Stomach (tissue), 9 donors: Measurements from ENCODE around the gene METTL16. TPM values are rescaled to one million over a fixed set of nuclear protein-coding genes. Genes with fewer than 3 reads are reported as not detected.
A peak's percentile ranks its signal among the peaks of the same experiment; 100 is the strongest.

Source experiments
- DNase-seq, 2 donors: peaks; one replicate each; pipeline versions ENCODE4 v3.0.0 to v3.0.0-alpha.2; 2013 to 2019
- H3K27ac ChIP-seq, 5 donors: fragments of 200-600 bp in 4 of 5; sonication (generic) in 4 of 5; one replicate each; pipeline ENCODE4 v1.5.1; 2013 to 2019; ENCODE audit warnings: mild to moderate bottlenecking in 1 of 5, moderate library complexity in 1 of 5
- H3K27me3 ChIP-seq, 3 donors: fragments of 200-600 bp; sonication (generic); one replicate each; pipeline ENCODE4 v1.5.1; 2017 to 2019; ENCODE audit warnings: mixed run types in 1 of 3
- H3K36me3 ChIP-seq, 4 donors: fragments of 200-600 bp; sonication (generic); 1 replicate in 3 of 4; 2 replicates in 1 of 4; pipeline ENCODE4 v1.5.1; 2016 to 2019
- H3K4me1 ChIP-seq, 4 donors: fragments of 200-600 bp; sonication (generic); one replicate each; pipeline ENCODE4 v1.5.1; 2016 to 2019
- H3K4me3 ChIP-seq, 4 donors: fragments of 200-600 bp; sonication (generic) in 3 of 4; one replicate each; pipeline ENCODE4 v1.5.1; 2016 to 2019; ENCODE audit warnings: mild to moderate bottlenecking in 1 of 4
- H3K9me3 ChIP-seq, 4 donors: fragments of 200-600 bp; sonication (generic); one replicate each; pipeline ENCODE4 v1.5.1; 2016 to 2019
- CTCF ChIP-seq, 7 experiments: fragments of 450-650 bp in 4 of 7; fragments of 200-600 bp in 3 of 7; sonication (generic) in 3 of 7; IDR thresholded peaks; one replicate each; pipeline ENCODE4 v1.5.1; 2016 to 2019; ENCODE audit warnings: antibody characterized with exemption in 7 of 7, control low read depth in 2 of 7, mild to moderate bottlenecking in 1 of 7
- EP300 ChIP-seq: sonication (generic); formaldehyde crosslinking; IDR thresholded peaks from one replicate; pipeline ENCODE4 v1.6.1; 2017; ENCODE audit warnings: antibody characterized with exemption
- POLR2A ChIP-seq, 4 donors: fragments of 450-650 bp; IDR thresholded peaks; one replicate each; pipeline ENCODE4 v1.6.1; 2016; ENCODE audit warnings: antibody characterized with exemption in 4 of 4, control low read depth in 2 of 4, mild to moderate bottlenecking in 1 of 4, moderate library complexity in 1 of 4
- POLR2AphosphoS5 ChIP-seq, 3 donors: sonication (generic); formaldehyde crosslinking; IDR thresholded peaks; one replicate each; pipeline ENCODE4 v1.6.1; 2016; ENCODE audit warnings: antibody characterized with exemption in 3 of 3
- WGBS, 5 donors: extraction: QIAGEN DNeasy Blood & Tissue Kit in 3 of 5; methylation state at CpG; one replicate each; pipeline versions ENCODE4 v1.1.5 to v1.1.7; 2013 to 2018; 5-methylcytosine and 5-hydroxymethylcytosine counted together
- intact Hi-C: fragments of 100-400 bp; cut with DNase I; formaldehyde crosslinking; loops from one replicate; pipeline ENCODE4 v1.15.1; 2023; ENCODE audit warnings: low total_unique reads
- polyA plus RNA-seq, 3 donors: library from polyadenylated mRNA; stranded (reverse); fragments of 200-250 nt; gene quantifications; one replicate each; pipeline ENCODE4 v1.2.3, GENCODE V29; 2013
- total RNA-seq, 5 donors: library from RNA; depleted of rRNA; stranded (reverse); fragments of >200 nt; gene quantifications; one replicate each; pipeline versions ENCODE4 v1.1.0 to v1.2.3, GENCODE V29; 2014 to 2016
- donor health status: healthy with polysubstance abuse.
- donor health status: Bipolar disorder and iron deficiency.
- donor health status: healthy.

METTL16 gene
- total and polyA plus RNA-seq, 8 donors: 11.3 to 108 (median 16.6) TPM

- Histone ChIP-seq H3K4me1 (peaks cover 2 to 29% (median 18%) of the 10 kb centered on the region in 4 donors), H3K27ac (peak overlapping the region in 4 of 5 donors; percentile 6 to 62 (median 58)), H3K36me3 (peaks cover 0 to 19% (median 13%) of the 10 kb centered on the region in 4 donors), H3K9me3 (no peaks in the 10 kb centered on the region), H3K4me3 (no peak overlapping the region), H3K27me3 (no peaks in the 10 kb centered on the region)
- TF ChIP-seq EP300 (no peak), POLR2A (IDR thresholded peaks at IDR 0.05) (no peak), POLR2AphosphoS5 (IDR thresholded peaks at IDR 0.05) (no peak), CTCF (IDR thresholded peaks at IDR 0.05) (no peak)
- 31 to 65% (median 51%) methylated on average over 2 of the region's 2 CpGs for WGBS, 5 donors
- DNase-seq: no peak
- intact Hi-C loops: loop anchor here (10.0 kb wide), 1 partner anchor 48 kb away; no protein-coding TSS in a partner anchor
Measured at GRCh38 chr17:2412561-2413021, 99.1 kb downstream of the METTL16 start.

- no peak for TF ChIP-seq POLR2AphosphoS5 (IDR thresholded peaks at IDR 0.05)
- TF ChIP-seq EP300: no peak
- TF ChIP-seq POLR2A (IDR thresholded peaks at IDR 0.05): no peak
- no peak for TF ChIP-seq CTCF (IDR thresholded peaks at IDR 0.05)
- Histone ChIP-seq H3K27ac (no peak overlapping the region), H3K36me3 (peaks cover 0 to 19% (median 13%) of the 10 kb centered on the region in 4 donors), H3K4me3 (no peak overlapping the region), H3K27me3 (no peaks in the 10 kb centered on the region), H3K4me1 (peaks cover 18 to 31% (median 24%) of the 10 kb centered on the region in 4 donors), H3K9me3 (no peaks in the 10 kb centered on the region)
- DNase-seq: no peak
- intact Hi-C loops: loop anchor here (10.0 kb wide), 1 partner anchor 46 kb away; no protein-coding TSS in a partner anchor
- WGBS, 5 donors: 91 to 96% (median 94%) methylated on average over 7 of the region's 7 CpGs
Measured at GRCh38 chr17:2410951-2411350, 100.7 kb downstream of the METTL16 start.

GRCh38 chr17:2406903-2407790 is 104.5 kb downstream of the METTL16 start:
- TF ChIP-seq CTCF (IDR thresholded peaks at IDR 0.05) (no peak), POLR2AphosphoS5 (IDR thresholded peaks at IDR 0.05) (peak; percentile 28 to 77 (median 53)), POLR2A (IDR thresholded peaks at IDR 0.05) (no peak), EP300 (no peak)
- intact Hi-C loops: no loop called here
- H3K4me3 ChIP-seq: no peak overlapping the region
- peaks cover 0 to 5% (median 0%) of the 10 kb centered on the region in 4 donors for H3K36me3 ChIP-seq
- H3K4me1 ChIP-seq: peaks cover 40 to 57% (median 55%) of the 10 kb centered on the region in 4 donors
- no peaks in the 10 kb centered on the region for H3K27me3 ChIP-seq
- 23 to 40% (median 27%) methylated on average over 15 of the region's 15 CpGs for WGBS, 5 donors
- peak; percentile 69 to 91 for DNase-seq
- H3K27ac ChIP-seq: peak overlapping the region; percentile 84 to 100 (median 99)
- H3K9me3 ChIP-seq: no peaks in the 10 kb centered on the region

DNA sequence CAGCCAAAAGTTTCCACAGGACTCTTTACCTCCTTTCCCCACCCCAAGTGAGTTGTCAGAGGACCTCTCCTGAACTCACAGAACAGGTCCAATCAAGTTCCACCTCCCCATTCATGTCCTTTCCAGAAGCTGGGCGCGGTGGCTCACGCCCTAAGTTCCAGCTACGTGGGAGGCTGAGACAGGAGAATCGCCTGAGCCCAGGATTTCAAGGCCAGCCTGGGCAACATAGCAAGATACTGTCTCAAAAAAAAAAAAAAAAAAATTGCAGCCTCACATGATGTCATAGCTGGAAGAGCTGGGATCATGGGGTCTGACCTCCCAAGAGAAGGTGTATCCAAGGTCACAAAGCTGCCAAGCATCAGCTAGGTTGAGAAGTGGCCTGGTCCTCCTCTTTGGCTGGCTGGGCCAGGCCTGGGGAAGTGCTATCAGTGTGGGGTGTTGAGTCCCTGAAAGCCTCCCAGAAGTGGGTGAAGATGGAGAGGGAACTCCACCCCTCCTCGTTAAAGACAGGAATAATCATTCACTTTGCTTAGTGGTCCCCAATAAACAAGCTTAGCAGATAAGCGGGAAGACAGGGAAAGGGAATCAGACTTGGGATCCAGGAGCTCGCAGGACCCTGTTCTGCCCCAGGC is 105.3 kb downstream of the METTL16 start:
- Histone ChIP-seq H3K9me3 (no peaks in the 10 kb centered on the region), H3K27me3 (no peaks in the 10 kb centered on the region), H3K4me1 (peaks cover 41 to 57% (median 56%) of the 10 kb centered on the region in 4 donors), H3K27ac (peak overlapping the region; percentile 84 to 100 (median 99)), H3K36me3 (peaks cover 0 to 5% (median 0%) of the 10 kb centered on the region in 4 donors), H3K4me3 (no peak overlapping the region)
- 47 to 76% (median 63%) methylated on average over 8 of the region's 8 CpGs for WGBS, 5 donors
- intact Hi-C loops: no loop called here
- peak; percentile 50 to 72 for DNase-seq
- TF ChIP-seq POLR2AphosphoS5 (IDR thresholded peaks at IDR 0.05) (no peak), POLR2A (IDR thresholded peaks at IDR 0.05) (no peak), EP300 (no peak)
